Stimulated activated CD8-positive, alpha-beta memory T cell treated with anti-CD3 and anti-CD28 coated beads, Interleukin-2, amount 100 ng/mL, for 48 hours (primary cell): Measurements from ENCODE around the gene SCYGR6.

ENCODE experiments used
- DNase-seq, 2 donors: peaks; one replicate each; pipeline ENCODE4 v3.0.0-alpha.2; 2020; ENCODE audit warnings: low read depth in 2 of 2

SCYGR6 gene

DNA sequence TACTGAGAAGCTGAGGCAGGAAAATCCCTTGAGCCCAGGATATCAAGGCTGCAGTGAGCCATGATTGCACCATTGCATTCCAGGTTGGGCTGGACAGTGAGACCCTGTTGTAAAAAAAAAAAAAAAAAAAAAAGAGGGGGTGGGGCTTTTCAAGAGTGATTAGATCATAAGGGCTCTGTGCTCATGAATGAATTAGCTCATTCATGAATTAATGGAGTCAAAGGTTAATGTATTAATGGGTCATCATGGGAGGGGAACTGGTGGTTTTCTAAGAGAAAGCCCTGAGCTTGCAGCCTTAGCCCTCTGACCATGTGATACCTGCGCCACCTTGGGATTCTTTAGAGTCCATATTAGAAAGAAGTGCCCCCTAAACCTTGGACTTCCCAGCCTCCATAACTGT is 11.3 kb downstream of the SCYGR6 start:
- no peak for DNase-seq

DNA sequence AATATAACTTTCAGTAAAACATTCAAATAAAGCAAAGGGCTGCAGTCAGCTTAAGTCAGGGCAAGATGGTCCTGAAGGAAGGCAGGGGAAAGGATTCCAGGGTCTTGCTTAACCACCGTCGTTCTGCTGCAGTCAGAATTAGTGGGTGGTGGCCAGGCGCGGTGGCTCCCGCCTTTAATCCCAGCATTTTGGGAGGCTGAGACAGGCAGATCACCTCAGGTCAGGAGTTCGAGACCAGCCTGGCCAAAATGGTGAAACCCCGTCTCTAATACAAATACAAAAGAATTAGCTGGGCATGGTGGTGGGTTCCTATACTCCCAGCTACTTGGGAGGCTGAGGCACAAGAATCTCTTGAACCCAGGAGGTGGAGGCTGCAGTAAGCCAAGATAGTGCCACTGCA is 13.6 kb downstream of the SCYGR6 start:
- no peak for DNase-seq

DNA sequence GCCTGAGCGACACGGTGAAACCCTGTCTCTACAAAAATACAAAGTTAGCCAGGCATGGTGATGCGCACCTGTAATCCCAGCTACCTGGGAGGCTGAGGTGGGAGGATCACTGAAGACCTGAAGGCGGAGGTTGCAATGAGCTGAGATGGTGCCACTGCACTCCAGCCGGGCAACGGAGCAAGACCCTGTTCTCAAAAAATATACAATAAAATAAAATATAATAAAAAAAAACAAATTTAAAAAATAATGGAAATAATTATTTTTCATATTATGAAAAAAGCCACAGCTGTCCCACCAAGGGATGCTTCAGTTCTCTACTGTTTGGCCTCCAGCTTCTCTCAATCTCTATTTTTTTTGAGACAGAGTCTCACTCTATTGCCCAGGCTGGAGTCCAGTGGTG is 17.2 kb downstream of the SCYGR6 start:
- no peak for DNase-seq

DNA sequence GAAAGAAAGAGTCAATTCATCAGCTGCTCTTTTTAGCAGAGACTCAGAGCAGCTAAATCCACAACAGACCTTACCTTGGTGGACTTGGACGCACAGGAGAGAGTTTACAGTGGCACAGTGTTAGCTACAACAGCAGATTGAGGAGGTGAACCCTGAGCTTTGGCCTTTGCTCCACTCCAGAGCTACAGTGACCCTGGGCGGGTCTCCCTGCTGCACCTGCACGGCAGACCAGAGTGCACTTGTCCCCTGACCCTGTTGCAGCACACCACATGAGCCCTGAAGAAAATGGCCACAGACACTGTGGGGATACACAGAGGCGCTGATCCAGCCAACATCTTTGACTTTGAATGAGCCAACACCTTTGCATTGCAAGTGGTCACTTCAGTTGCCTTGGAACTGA is 17.7 kb downstream of the SCYGR6 start:
- no peak for DNase-seq

DNA sequence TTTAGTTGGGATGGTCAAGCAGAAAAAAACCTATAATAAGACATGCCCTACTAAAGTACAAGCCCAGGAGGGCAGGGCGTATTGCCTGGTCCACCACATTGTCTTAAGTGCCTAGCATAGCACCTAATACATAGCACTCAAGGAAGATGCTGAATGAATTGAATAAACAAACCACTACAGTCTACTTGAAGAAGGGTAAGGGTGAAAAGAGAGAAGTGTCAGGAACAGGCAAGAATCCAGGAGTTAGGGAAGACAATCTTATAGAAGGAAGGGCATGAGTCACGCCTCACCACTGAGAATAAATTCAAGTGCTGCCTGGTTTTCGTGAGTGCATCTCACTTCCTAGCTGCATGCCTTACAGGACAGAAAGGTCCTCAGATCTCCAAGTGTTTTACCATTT is 20.6 kb downstream of the SCYGR6 start:
- DNase-seq, result no peak

DNA sequence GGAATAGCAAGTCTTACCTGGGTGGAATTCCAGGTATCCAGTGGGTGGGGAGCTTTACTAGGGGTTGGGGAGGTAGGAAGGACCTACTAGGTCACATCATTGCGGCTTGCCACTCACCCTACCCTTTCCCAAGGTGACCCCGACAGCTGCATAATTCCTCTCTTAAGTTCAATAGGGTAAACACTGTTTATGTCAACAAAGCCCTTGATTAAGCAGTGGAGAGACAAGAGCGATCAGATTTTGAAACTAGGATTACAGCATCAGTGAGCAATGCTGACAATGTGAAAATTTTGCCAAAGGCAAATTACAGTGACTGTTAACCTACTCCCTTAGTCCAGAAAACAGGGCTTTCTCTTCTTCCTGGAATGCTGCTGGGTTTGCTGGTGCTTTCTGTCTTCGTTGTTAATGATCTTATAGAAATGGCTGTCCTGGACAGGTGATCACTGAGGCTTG is 21.3 kb downstream of the SCYGR6 start:
- no peak for DNase-seq

DNA sequence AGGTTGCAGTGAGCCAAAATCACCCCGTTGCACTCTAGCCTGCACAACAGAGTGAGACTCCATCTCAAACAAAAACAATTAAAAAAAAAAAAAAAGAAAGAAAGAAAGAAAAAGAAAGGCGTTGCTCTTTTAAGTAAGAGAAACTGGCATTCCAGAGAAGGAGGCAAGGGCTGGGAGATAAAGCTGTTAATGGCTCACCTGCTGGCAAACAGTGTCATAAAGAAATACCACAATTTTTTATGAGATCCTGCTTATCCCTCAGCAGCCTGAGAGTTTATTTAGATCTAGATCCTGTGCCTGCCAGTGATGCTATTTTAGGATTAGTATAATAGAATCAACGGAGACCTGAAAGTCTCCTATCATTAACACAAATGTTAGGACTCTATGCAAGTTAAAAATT is 23.0 kb downstream of the SCYGR6 start:
- DNase-seq, result no peak

DNA sequence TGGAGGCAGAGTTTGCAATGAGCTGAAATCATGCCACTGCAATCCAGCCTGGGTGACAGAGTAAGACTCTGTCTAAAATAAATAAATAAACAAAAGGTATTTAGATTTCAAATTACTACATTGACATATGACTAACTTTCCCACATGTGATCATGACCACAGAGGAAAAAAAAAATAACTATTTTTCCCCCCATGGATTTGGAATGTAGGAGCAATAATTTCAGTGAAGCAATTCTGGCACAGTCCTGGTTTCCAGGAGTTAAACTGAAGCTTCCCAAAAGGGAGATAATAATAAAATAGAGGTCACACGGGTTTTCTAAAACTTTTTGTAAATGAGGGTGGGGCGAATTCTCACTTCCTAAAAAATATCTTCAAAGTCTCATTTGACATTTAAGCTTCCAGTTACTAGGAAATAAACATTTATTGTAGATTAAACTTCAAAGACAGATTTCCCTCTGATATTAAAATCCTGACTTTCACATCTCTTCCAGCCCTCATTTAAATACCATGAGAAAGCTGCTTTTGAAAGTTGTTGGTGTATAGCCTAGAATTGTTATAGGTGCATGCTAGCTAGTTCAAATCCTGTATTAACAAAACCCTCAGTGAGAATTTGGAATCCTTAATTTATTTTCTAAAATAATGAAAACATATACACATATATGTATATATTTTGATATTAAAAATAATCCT is 27.4 kb downstream of the SCYGR6 start:
- no peak for DNase-seq

DNA sequence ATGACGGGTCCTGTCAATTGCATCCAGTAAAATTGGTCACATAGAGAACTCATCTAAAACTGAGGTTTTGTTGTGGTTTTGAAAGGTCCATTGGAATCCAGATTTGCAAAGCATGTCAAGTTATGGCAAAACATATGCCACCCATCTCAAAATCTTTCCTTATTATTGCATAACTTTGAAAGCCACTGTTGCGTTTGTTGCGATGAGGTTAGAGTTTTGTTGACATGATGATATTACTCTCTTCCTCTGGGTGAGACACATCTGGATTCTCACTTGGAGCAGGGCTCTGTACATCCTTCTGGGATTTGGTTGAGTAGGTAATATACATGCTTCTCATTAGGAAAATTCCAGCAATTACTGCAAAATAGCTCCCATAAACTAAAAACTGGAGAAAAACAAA is 37.4 kb downstream of the SCYGR6 start:
- no peak for DNase-seq

DNA sequence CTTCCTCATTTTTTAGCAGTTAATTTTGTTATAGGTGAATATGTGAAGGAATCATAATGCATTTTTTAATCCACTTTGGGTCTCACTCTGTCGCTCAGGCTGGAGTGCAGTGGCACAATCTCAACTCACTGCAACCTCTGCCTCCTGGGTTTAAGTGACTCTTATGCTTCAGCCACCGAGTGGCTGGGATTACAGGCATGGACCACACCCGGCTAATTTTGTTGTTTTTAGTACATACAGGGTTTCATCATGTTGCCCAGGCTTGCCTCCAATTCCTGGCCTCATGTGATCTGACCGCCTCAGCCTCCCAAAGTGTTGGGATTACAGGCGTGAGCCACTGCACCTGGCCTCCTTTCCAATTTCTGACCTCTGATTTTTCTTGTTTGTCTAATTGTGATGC is 40.3 kb downstream of the SCYGR6 start:
- no peak for DNase-seq

DNA sequence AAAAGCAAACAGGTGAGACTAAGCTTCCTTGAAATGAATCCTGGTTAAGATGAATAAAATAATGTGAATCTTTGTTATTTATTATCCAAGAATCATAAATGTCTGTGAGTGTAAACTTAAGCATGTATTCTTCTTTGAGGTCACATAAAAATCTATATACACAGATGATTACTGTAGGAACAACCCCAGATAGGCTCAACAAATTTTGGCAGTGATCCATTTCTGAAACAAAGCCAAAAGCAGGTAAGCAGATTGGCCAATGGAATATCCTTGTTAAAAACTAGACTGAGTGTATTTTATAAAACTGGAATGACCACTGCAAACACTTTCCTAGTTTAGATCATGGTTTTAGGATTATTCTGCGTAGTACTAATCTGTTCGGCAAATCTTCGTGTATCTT is 46.6 kb downstream of the SCYGR6 start:
- DNase-seq, result no peak

DNA sequence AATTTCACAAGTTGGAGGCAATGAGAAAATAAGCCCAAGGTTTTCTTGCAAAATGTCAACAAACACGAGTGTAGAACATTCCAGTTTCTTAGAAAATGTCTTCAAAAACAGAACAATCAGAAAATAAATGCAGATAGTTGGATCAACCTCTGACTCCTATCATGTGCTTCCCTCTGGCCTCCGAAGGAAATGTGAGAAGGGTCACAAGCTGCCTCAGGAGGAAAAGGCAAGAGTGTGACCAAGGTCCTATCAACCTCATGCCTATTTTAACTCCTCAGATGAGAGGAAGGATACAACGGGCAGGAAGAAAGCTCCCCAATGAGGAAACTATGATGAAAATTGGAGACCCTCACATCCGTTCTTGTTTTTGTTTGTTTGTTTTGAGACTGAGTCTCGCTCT is 50.1 kb downstream of the SCYGR6 start:
- DNase-seq, result no peak
